GM21825 (cell line): ENCODE results near the gene ZNF264.
"Not testable (repeated sequence)": the region's sequence is repeated elsewhere in the genome, so short reads cannot be mapped to it uniquely, and the experiment has no call there.

Source experiments
- ATAC-seq: cut with Tn5 transposase; IDR thresholded peaks from one replicate; pipeline ENCODE4 v1.9.1; 2021; ENCODE audit warnings: mild to moderate bottlenecking, moderate library complexity; ENCODE audit not compliant: unreplicated experiment

The ZNF264 gene

DNA sequence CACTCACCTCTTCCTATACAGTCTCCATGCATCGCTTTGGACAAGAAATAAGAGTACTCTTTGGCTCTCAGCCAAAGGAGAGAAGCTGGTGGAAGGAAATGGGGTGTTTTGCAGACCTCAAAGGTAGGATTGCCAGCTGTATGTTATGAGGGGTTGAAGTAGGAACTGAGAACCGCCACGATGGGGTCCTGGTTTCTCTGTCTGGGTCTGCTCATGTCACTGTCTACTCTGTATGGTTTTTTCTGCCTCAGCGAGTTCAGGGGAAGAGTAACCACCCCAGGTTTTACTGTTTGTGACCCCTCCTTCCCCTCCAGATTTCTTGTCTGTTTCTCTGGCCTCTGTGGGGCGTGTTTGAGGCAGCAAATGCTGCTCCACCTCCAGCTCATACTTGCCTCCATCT lies 53.2 kb downstream of the ZNF264 start:
- no peak for ATAC-seq

DNA sequence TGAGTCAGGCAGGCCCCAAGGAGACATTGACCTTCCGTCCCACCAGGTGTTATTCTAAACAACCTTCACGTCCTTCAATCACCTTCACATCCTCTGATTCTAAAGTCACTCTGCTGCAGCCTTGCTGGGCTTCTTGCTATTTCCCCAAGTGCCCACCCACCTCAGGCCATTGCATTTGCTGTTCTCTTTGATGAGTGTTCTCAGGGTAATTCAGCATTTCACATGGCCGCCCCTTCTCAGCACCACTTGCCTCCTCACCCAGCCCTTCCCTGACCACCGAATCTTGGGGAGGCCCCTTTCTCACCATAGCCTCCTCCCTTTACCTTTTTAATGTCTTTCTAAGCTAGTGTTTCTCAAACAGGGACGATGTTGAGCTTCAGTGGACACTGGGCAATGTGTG lies 53.8 kb downstream of the ZNF264 start:
- no peak for ATAC-seq

DNA sequence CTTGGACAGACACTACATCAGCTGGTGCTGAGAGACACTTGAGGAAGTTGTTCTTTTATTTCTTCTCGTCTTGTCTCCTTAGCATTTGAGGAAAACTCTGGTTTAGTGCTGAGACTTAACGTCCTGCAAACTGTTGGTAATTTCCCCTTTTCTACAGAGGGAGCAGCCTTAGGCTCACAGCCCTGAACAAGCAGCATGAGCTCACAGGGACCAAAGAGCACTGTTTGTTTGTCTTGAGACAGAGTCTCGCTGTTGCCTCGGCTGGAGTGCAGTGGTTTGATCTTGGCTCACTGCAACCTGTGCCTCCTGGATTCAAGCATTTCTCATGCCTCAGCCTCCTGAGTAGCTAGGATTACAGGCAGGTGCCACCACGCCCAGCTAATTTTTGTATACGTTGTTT lies 54.7 kb downstream of the ZNF264 start:
- ATAC-seq: no peak

GRCh38 chr19:57248646-57249045 lies 57.3 kb downstream of the ZNF264 start:
- ATAC-seq: no peak

- no peak for ATAC-seq
Measured at GRCh38 chr19:57249329-57249728, 58.0 kb downstream of the ZNF264 start.

DNA sequence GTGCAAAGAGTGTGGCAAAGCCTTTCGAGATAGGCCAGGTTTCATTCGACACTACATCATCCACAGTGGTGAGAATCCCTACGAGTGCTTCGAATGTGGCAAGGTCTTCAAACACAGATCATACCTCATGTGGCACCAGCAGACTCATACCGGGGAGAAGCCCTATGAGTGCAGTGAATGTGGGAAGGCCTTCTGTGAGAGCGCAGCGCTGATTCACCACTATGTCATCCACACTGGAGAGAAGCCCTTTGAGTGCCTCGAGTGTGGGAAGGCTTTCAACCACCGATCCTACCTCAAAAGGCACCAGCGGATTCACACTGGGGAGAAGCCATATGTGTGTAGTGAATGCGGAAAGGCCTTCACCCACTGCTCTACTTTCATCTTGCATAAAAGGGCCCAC lies 62.5 kb downstream of the ZNF264 start:
- ATAC-seq: not testable (repeated sequence)

- ATAC-seq: no peak
Measured at GRCh38 chr19:57262044-57262443, 70.7 kb downstream of the ZNF264 start.

- no peak for ATAC-seq
Measured at GRCh38 chr19:57263244-57263741, 72.0 kb downstream of the ZNF264 start.

- no peak for ATAC-seq
Measured at GRCh38 chr19:57267291-57267690, 76.0 kb downstream of the ZNF264 start.

DNA sequence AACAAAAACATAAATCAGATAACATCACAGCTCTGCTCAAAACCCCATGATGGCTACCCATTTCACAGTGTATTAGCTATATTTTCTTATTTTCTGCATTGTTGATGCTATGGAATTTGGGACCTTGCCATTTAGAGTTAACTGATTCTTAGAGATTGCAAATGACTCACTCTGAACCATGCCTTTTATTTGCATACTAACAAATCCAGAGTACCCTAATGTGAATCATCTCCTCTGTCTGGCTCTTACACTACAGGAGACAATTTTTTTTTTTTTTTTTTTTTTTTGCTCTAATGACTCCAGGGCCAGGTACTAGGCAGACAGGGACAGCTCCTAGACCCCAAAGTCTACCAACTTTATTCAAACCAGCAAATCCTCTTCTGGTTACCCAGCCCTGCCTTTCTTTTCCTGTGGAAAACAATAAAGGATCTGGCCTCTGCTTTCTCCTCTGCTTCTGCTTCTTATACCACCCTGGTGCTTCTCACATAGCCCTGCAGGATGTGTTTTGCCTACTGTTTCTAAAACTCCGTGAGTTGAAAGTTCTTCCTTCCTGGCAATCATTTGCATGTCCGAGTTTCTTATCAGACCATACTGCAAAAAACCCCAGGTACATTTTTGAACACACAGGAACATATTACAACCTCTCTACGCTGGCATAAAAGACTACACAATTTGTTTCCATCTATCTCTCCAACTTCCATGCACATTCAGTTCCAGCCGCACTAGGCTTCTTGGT lies 78.4 kb downstream of the ZNF264 start:
- no peak for ATAC-seq

- no peak for ATAC-seq
Measured at GRCh38 chr19:57271280-57271679, 80.0 kb downstream of the ZNF264 start.
